Measurements from ENCODE around the gene CAB39. TPM values are rescaled to one million over a fixed set of nuclear protein-coding genes. Genes with fewer than 3 reads are reported as not detected.
A peak's percentile ranks its signal among the peaks of the same experiment; 100 is the strongest.

The CAB39 gene
- total and polyA plus RNA-seq, 12 donors: 17.3 to 99.7 (median 90.0) TPM

DNA sequence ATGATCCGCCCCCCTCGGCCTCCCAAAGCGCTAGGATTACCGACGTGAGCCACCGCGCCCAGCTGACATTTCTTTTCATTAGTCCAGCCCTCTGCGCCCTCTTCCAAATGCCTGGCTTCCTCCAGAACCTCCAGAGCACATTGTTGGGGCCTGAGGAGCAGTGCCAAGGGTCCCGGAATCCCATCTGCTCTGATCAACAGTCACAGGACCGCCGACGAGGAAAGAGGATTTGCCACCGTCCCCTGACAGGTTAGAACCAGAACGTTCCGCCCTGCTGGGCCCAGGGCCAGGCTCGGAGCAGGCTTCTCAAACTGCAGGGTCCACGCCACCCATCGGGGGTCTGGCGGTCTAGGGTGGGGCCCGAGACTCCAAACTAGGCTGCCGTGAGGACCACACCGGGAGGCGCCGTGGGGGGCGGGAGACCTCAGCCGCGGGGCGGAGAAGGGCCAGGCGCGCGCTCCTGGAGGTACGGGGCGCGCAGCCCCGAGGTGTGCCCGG, 115.2 kb downstream of the CAB39 start:
- WGBS, 2 donors: 32 to 37% methylated on average over 31 to 36 of the region's 36 CpGs
- Histone ChIP-seq H3K27ac (no peak overlapping the region), H3K4me1 (peaks cover 0 to 23% (median 11%) of the 10 kb centered on the region in 9 donors), H3K4me3 (peak overlapping the region in 9 of 10 donors; percentile 18 to 56 (median 43)), H3K27me3 (peaks cover 9 to 64% (median 41%) of the 10 kb centered on the region in 7 donors), H3K36me3 (no peaks in the 10 kb centered on the region), H3K9me3 (peaks cover 0 to 8% (median 0%) of the 10 kb centered on the region in 11 donors)
- peak in 1 of 8 donors; percentile 9 for ATAC-seq
- TF ChIP-seq, protein P1, sequence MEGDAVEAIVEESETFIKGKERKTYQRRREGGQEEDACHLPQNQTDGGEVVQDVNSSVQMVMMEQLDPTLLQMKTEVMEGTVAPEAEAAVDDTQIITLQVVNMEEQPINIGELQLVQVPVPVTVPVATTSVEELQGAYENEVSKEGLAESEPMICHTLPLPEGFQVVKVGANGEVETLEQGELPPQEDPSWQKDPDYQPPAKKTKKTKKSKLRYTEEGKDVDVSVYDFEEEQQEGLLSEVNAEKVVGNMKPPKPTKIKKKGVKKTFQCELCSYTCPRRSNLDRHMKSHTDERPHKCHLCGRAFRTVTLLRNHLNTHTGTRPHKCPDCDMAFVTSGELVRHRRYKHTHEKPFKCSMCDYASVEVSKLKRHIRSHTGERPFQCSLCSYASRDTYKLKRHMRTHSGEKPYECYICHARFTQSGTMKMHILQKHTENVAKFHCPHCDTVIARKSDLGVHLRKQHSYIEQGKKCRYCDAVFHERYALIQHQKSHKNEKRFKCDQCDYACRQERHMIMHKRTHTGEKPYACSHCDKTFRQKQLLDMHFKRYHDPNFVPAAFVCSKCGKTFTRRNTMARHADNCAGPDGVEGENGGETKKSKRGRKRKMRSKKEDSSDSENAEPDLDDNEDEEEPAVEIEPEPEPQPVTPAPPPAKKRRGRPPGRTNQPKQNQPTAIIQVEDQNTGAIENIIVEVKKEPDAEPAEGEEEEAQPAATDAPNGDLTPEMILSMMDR (IDR thresholded peaks at IDR 0.05): no peak
- intact Hi-C loops (cut with DNase I): loop anchor here in 8 of 10 donors (5.0 to 10.0 kb wide), 5 partner anchors 159 to 624 kb away; partner anchors contain the start of gene PSMD1 (in 3 of the 8)
- DNase-seq: no peak

DNA sequence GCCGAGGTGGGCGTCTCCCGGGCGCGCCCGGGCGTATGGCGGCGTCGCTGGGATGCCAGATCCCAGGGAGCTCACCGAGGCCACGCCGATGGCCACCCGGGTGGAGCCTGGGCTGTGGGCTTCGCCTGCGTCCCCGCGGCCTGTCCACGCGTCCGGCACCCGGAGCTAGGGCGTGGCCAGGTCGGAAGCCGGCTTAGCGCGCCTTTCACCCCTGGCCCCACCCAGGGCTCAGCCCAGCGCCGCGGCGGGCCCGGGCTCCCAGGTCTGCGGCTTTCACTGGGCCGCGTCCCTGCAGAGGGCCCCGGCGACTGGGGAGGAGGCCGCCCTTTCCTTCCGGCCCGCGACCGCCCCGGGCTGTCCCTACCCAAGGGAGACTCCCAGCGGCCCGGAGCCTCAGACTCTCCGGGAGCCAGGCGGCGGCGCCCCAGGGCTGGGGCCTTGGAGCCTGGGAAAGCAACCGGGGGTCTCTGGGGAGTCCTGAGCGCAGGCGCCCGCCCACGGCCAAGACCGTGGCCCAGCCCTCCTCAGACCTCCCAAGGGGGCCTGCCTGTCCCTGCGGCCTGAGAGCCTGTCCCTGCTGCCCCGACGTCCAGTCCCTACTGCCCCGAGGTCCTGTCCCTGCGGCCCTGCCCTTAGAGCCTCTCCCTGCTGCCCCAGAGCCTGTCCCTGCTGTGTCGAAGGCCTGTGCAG, 115.8 kb downstream of the CAB39 start:
- Histone ChIP-seq H3K36me3 (no peaks in the 10 kb centered on the region), H3K4me1 (peaks cover 0 to 23% (median 11%) of the 10 kb centered on the region in 9 donors), H3K9me3 (peaks cover 0 to 8% (median 0%) of the 10 kb centered on the region in 11 donors), H3K4me3 (peak overlapping the region in 9 of 10 donors; percentile 18 to 56 (median 43)), H3K27ac (no peak overlapping the region), H3K27me3 (peaks cover 9 to 64% (median 46%) of the 10 kb centered on the region in 7 donors)
- peak; percentile 39 to 85 (median 73) for ATAC-seq
- TF ChIP-seq, protein P1 (IDR thresholded peaks at IDR 0.05): no peak
- DNase-seq: peak; percentile 45 to 69
- WGBS, 2 donors: 11% methylated on average over 58 to 61 of the region's 61 CpGs
- intact Hi-C loops (cut with DNase I): loop anchor here in 8 of 10 donors (5.0 to 10.0 kb wide), 5 partner anchors 159 to 624 kb away; partner anchors contain the start of gene PSMD1 (in 3 of the 8)

DNA sequence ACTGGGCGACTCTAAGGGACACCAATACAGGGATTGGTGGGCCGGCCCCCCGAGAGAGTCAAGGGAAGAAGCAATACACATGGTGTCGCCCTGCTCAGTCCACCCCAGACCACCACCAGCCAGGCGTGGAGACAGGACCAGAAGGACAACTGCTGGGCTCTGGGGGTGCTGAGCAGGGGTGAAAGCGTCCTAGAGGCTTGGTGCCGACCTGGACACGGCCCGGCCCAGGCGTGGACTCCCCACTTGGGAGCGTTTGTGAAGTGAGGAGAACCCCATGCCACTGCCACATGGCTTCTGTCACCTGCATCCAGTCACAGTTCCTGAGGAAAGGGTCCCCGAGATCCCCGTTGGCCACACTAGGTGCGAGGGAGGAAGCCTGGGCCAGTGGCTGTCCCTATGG, 116.7 kb downstream of the CAB39 start:
- no peak overlapping the region for H3K4me3 ChIP-seq
- ATAC-seq: no peak
- H3K9me3 ChIP-seq: peaks cover 0 to 8% (median 0%) of the 10 kb centered on the region in 11 donors
- H3K4me1 ChIP-seq: peaks cover 0 to 20% (median 11%) of the 10 kb centered on the region in 9 donors
- no peaks in the 10 kb centered on the region for H3K36me3 ChIP-seq
- TF ChIP-seq, protein P1 (IDR thresholded peaks at IDR 0.05): no peak
- peaks cover 9 to 64% (median 46%) of the 10 kb centered on the region in 7 donors for H3K27me3 ChIP-seq
- no peak for DNase-seq
- intact Hi-C loops (cut with DNase I): loop anchor here in 8 of 10 donors (5.0 to 10.0 kb wide), 5 partner anchors 158 to 623 kb away; partner anchors contain the start of gene PSMD1 (in 3 of the 8)
- WGBS, 2 donors: 98 to 99% methylated on average over 14 of the region's 14 CpGs
- H3K27ac ChIP-seq: no peak overlapping the region

DNA sequence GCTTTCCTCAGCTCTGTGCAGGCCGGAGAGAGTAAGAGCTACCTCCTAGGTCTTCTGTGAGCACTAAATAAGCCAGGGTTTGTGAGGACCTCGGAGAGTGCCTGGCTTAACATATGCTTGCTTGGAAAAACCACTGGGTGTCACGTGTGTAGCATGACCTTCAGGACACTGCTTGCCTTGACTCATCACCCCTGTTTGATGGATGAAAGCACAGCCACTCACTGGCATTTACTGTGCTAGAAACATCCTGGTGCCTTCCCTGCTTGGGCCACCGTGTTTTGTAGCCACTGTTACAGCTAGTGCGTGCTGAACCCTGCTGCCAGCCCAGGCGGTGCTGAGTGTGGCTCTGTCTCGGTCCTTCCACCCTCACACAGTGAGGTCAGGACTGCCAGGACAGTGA, 117.3 kb downstream of the CAB39 start:
- H3K9me3 ChIP-seq: peaks cover 0 to 8% (median 0%) of the 10 kb centered on the region in 11 donors
- no peaks in the 10 kb centered on the region for H3K36me3 ChIP-seq
- H3K4me1 ChIP-seq: peaks cover 0 to 14% (median 7%) of the 10 kb centered on the region in 9 donors
- DNase-seq (no peak), ATAC-seq (no peak)
- no peak overlapping the region for H3K27ac ChIP-seq
- WGBS, 2 donors: 88 to 92% methylated on average over 7 of the region's 7 CpGs
- TF ChIP-seq, protein P1 (IDR thresholded peaks at IDR 0.05): no peak
- H3K27me3 ChIP-seq: peaks cover 9 to 69% (median 46%) of the 10 kb centered on the region in 7 donors
- H3K4me3 ChIP-seq: no peak overlapping the region
- intact Hi-C loops (cut with DNase I): loop anchor here in 8 of 10 donors (5.0 to 10.0 kb wide), 5 partner anchors 157 to 622 kb away; partner anchors contain the start of gene PSMD1 (in 3 of the 8)
